ENCODE data around the gene SYNGR3. TPM values are rescaled to one million over a fixed set of nuclear protein-coding genes. Genes with fewer than 3 reads are reported as not detected.

Gene SYNGR3
- polyA plus RNA-seq, 1 experiment: 1.8 TPM

DNA sequence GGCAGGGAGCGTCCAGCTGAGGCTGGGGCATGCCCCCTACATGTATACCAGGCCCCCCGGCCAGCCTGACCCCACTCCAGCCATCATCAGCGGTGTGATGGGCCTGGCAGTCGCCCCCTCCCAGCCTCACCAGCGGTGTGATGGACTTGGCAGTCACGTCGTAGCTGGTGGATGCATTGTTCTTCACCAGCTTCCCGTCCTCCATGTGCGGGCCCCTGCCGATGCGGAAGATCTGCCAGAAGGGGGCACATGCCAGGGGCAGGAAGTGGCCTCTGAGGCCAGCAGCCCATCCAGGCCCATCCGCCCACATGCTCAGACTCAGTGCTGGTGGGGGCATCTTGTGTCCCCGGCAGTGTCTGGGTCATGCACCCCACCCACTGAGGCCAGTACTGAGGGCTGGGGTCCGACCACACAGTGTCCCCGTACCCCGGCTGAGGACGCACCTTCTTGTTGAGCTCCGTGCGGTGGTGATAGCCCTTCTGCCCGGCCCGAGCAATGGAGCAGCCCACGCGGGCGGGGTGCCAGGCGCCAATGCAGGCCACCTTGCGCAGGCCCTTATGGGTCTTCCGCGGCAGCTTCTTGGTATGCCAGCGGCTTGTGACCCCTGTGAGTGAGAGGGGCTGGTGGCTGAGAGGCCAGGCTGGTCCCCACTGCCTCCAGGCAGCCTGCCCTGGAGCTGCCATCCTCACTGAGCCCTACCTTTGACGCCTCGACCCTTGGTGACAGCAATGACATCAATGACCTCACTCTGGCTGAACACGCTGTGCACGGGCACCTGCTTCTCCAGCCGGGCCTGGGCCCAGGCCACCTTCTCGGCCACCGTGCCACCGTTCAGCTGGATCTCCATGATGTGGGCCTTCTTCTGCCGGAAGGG lies 43.0 kb upstream of the SYNGR3 start:
- POLR2A ChIA-PET: interaction anchor here (1.6 kb wide), 1 partner anchor 18 kb away, joined by 5 read pairs; the partner anchor contains the start of gene RPS2
- CTCF ChIA-PET: no interaction called here
- H3K27me3 ChIP-seq (ENCODE audit: control insufficient read depth, insufficient read depth, low read length): no peaks in the 10 kb centered on the region
- H3K4me3 ChIP-seq (ENCODE audit: low read depth, low read length): no peak overlapping the region
- H3K9me3 ChIP-seq (ENCODE audit: control insufficient read depth, insufficient read depth, low read length): no peaks in the 10 kb centered on the region; the same call in 1 of the 2 replicates
- H3K27ac ChIP-seq (ENCODE audit: low read depth, low read length): no peak overlapping the region
- TF ChIP-seq, protein P1, sequence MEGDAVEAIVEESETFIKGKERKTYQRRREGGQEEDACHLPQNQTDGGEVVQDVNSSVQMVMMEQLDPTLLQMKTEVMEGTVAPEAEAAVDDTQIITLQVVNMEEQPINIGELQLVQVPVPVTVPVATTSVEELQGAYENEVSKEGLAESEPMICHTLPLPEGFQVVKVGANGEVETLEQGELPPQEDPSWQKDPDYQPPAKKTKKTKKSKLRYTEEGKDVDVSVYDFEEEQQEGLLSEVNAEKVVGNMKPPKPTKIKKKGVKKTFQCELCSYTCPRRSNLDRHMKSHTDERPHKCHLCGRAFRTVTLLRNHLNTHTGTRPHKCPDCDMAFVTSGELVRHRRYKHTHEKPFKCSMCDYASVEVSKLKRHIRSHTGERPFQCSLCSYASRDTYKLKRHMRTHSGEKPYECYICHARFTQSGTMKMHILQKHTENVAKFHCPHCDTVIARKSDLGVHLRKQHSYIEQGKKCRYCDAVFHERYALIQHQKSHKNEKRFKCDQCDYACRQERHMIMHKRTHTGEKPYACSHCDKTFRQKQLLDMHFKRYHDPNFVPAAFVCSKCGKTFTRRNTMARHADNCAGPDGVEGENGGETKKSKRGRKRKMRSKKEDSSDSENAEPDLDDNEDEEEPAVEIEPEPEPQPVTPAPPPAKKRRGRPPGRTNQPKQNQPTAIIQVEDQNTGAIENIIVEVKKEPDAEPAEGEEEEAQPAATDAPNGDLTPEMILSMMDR (IDR thresholded peaks at IDR 0.05; ENCODE audit: low read depth, low read length): no peak
- DNase-seq (ENCODE audit: low read depth, low spot score): no peak

DNA sequence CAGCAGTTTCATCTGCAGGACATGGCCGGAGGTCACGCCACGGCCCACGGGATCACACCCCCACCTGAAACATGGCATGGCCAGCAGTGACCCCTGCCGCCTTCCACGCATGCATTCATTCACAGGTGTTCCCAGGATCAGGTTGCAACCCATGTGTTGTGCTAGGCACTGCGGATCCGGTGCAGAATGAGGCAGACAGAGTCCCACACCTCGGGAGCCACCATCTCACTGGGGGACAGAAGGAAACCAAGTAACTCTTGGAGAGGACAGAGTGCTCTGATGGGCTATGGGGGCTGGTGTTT lies 42.5 kb upstream of the SYNGR3 start:
- no peak for DNase-seq (ENCODE audit: low read depth, low spot score)
- ChIA-PET CTCF (no interaction called here), POLR2A (interaction anchor here (0.6 to 1.1 kb wide), 2 partner anchors 18 to 120 kb away, joined by 3 to 5 read pairs; partner anchors contain the start of gene RPS2)
- Histone ChIP-seq H3K4me3 (ENCODE audit: low read depth, low read length) (no peak overlapping the region), H3K27ac (ENCODE audit: low read depth, low read length) (no peak overlapping the region), H3K27me3 (ENCODE audit: control insufficient read depth, insufficient read depth, low read length) (no peaks in the 10 kb centered on the region), H3K9me3 (ENCODE audit: control insufficient read depth, insufficient read depth, low read length) (no peaks in the 10 kb centered on the region; the same call in 1 of the 2 replicates)
- TF ChIP-seq, protein P1 (IDR thresholded peaks at IDR 0.05; ENCODE audit: low read depth, low read length): no peak

DNA sequence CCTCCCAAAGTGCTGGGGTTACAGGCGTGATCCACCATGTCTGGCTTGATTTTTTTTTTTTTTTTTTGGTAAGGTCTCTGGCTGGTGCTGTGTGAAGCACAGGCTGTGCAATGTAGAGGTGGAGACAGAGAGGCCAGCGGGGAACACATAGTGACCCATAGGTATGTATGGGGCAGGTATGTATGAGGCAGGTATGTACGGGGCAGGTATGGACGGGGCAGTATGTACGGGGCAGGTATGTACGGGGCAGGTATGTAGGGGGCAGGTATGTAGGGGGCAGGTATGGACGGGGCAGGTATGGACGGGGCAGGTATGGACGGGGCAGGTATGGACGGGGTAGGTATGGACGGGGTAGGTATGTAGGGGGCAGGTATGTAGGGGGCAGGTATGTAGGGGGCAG lies 40.3 kb upstream of the SYNGR3 start:
- no peaks in the 10 kb centered on the region; the same call in 1 of the 2 replicates for H3K9me3 ChIP-seq (ENCODE audit: control insufficient read depth, insufficient read depth, low read length)
- DNase-seq (ENCODE audit: low read depth, low spot score): no peak
- TF ChIP-seq, protein P1 (IDR thresholded peaks at IDR 0.05; ENCODE audit: low read depth, low read length): no peak
- ChIA-PET POLR2A (interaction anchor here (0.6 kb wide), 1 partner anchor 11 kb away, joined by 9 read pairs; no protein-coding TSS in a partner anchor), CTCF (no interaction called here)
- H3K27me3 ChIP-seq (ENCODE audit: control insufficient read depth, insufficient read depth, low read length): no peaks in the 10 kb centered on the region
- no peak overlapping the region for H3K27ac ChIP-seq (ENCODE audit: low read depth, low read length)
- H3K4me3 ChIP-seq (ENCODE audit: low read depth, low read length): no peak overlapping the region

DNA sequence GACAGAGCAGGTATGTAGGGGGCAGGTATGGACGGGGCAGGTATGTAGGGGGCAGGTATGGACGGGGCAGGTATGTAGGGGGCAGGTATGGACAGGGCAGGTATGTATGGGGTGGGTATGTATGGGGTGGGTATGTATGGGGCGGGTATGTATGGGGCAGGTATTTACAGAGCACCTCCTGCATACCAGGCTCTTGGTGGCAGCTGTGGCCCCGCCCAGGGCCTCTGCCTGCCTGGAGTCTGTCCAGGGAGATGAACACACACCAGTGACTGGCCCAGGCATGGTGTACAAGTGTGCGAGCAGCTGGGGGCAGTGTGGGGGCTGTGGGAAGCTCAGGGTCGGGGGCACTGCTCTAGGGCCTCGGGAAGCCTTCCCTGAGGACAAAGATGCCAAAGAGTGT lies 39.7 kb upstream of the SYNGR3 start:
- no peaks in the 10 kb centered on the region for H3K27me3 ChIP-seq (ENCODE audit: control insufficient read depth, insufficient read depth, low read length)
- TF ChIP-seq, protein P1 (IDR thresholded peaks at IDR 0.05; ENCODE audit: low read depth, low read length): no peak
- ChIA-PET POLR2A (interaction anchor here (2.1 kb wide), 1 partner anchor 15 kb away, joined by 7 read pairs; the partner anchor contains the start of gene RPS2), CTCF (no interaction called here)
- DNase-seq (ENCODE audit: low read depth, low spot score): no peak
- no peak overlapping the region for H3K27ac ChIP-seq (ENCODE audit: low read depth, low read length)
- no peak overlapping the region for H3K4me3 ChIP-seq (ENCODE audit: low read depth, low read length)
- H3K9me3 ChIP-seq (ENCODE audit: control insufficient read depth, insufficient read depth, low read length): no peaks in the 10 kb centered on the region; the same call in 1 of the 2 replicates

DNA sequence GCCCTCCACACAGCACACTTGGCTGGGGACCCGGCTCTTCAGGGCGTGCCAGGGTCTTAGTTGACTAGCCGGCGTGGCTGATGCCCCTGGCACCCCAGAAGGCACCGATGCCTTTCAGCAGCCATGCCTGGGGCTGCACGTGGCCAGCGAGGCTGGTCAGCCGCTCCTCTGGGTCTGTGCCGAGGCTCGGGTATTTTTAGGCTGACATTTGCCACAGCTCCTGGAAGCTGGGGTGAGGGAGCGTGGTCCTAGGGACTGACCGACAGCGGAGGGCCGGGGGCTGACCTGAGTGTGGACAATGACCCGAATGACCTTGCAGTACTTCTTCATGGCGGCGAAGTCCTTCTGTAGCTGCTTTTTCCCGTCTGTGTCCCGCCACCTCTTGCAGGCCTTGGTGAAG lies 39.2 kb upstream of the SYNGR3 start:
- CTCF ChIA-PET: no interaction called here
- Histone ChIP-seq H3K27me3 (ENCODE audit: control insufficient read depth, insufficient read depth, low read length) (no peaks in the 10 kb centered on the region), H3K9me3 (ENCODE audit: control insufficient read depth, insufficient read depth, low read length) (no peaks in the 10 kb centered on the region; the same call in 1 of the 2 replicates), H3K27ac (ENCODE audit: low read depth, low read length) (no peak overlapping the region), H3K4me3 (ENCODE audit: low read depth, low read length) (no peak overlapping the region)
- no peak for DNase-seq (ENCODE audit: low read depth, low spot score)
- POLR2A ChIA-PET: interaction anchor here (2.1 kb wide), 1 partner anchor 14 kb away, joined by 7 read pairs; the partner anchor contains the start of gene RPS2
- TF ChIP-seq, protein P1 (IDR thresholded peaks at IDR 0.05; ENCODE audit: low read depth, low read length): no peak
